Kidney epithelial cell (primary cell): ENCODE measurements around the gene ASTN1. TPM values are rescaled to one million over a fixed set of nuclear protein-coding genes. Genes with fewer than 3 reads are reported as not detected.

Experiments
- DNase-seq: peaks from one replicate; pipeline ENCODE4 v3.0.0-alpha.2; 2010; ENCODE audit warnings: low read depth
- H3K27me3 ChIP-seq: 2 replicates; pipeline ENCODE4 v1.6.0; 2011; ENCODE audit warnings: low read length; ENCODE audit not compliant: control insufficient read depth, insufficient read depth
- H3K36me3 ChIP-seq: 2 replicates; pipeline ENCODE4 v1.5.1; 2011; ENCODE audit warnings: low read length; ENCODE audit not compliant: control insufficient read depth, insufficient read depth
- H3K4me3 ChIP-seq: 2 replicates; pipeline ENCODE4 v1.5.1; 2011; ENCODE audit warnings: low read depth, mild to moderate bottlenecking, control low read depth, low read length
- CTCF ChIP-seq: IDR thresholded peaks from 2 replicates; pipeline ENCODE4 v1.5.1; 2011; ENCODE audit warnings: mild to moderate bottlenecking, moderate library complexity, low read length, control low read depth, inconsistent platforms; ENCODE audit not compliant: insufficient read depth, poor library complexity, severe bottlenecking
- total RNA-seq: library from RNA; depleted of rRNA; stranded (reverse); fragments of >200 nt; gene quantifications from 2 replicates; pipeline ENCODE4 v1.2.3, GENCODE V29; 2015

Gene ASTN1
- total RNA-seq, 1 donor from 2014 or later, result 0.21 TPM

DNA sequence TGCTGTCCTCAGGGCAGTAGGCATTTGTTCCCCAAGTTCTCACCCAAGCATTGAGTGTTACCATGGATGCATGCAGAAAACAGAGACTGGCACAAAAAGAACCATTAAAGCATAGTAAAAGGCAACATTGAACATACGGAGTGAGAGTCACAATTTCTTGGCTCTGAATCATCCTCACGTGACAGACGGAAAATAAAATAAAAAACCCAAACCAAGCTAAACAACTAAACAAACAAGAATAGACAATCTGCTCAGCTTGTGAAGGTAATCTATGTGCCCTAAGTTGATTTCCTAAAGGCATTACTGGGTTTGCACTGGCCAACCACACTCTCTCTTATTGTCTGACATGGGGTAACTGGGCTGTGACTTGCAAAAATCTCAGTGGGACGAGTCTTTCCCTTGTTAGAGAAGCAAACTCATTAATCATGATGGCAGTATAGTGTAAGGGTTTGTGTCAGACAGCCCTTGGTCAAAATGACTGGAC is 306.0 kb downstream of the ASTN1 start:
- Histone ChIP-seq H3K4me3 (no peak overlapping the region), H3K27me3 (no peaks in the 10 kb centered on the region), H3K36me3 (no peaks in the 10 kb centered on the region)
- TF ChIP-seq CTCF, result no peak
- no peak for DNase-seq

DNA sequence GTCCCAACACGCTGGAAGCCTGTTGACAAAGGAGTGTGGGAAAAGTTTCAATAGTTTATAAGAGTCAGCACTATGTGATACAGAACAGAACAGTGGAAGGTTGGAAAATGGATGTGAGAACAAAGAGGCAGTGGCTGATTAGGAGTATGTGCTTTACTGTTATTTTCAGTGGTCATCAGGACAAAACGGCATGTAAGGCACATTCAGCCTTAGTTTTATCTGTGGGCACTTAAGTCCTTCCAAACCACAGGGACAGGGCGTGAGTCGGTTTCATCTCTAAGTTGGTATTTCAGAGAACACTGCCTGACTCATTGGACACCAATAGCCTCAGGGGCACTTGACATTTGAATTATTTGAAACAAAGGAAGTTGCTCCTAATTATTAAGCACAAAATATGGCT is 306.9 kb downstream of the ASTN1 start:
- H3K36me3 ChIP-seq, result no peaks in the 10 kb centered on the region
- no peak overlapping the region for H3K4me3 ChIP-seq
- no peaks in the 10 kb centered on the region for H3K27me3 ChIP-seq
- TF ChIP-seq CTCF, result no peak
- DNase-seq, result no peak

DNA sequence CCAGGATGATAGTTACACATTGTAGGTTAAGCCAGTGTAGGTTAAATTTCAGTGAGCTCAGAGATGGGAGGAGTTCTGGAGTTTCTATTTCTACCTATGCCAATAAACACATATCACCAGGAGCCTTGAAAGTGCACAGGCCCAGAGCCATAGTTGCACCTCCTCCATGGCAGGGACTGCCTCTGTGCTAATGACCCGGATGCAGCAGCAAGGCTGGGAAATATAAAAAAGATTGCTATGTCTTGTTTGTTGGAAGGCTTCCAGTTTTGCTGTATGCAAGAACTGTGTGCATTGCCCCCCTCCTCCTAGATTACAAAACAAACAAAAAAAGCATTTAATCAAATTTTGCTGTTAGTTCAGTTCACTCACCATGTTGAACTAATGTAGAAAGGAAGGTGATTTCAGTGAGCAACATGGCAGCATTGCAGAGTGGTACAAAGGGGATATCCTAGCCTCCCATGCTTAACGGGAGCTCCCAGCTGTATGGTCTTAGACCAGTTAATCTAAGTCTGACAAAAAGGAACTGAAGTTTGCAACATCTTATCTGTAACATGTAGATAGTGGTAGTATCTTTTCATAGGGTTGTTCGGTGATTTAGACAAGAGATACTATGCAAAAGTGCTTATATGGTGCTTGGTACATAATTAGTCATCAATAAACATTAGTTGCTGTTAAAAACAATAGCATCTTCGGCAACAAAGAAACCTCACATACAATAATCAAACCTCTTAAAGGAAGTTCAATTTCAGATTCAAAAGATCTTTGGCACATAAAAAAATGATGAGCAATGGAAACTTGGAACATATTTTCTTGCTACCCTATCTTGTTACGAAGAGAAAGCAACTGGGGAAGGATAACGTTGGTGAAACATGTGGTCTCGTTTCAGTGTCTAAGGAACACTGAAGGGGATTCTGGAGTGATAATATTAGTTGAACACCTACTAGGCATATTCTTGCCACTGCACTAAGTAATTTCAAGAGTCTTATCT is 309.5 kb downstream of the ASTN1 start:
- no peak overlapping the region for H3K4me3 ChIP-seq
- TF ChIP-seq CTCF, result no peak
- no peaks in the 10 kb centered on the region for H3K36me3 ChIP-seq
- no peaks in the 10 kb centered on the region for H3K27me3 ChIP-seq
- DNase-seq, result no peak

DNA sequence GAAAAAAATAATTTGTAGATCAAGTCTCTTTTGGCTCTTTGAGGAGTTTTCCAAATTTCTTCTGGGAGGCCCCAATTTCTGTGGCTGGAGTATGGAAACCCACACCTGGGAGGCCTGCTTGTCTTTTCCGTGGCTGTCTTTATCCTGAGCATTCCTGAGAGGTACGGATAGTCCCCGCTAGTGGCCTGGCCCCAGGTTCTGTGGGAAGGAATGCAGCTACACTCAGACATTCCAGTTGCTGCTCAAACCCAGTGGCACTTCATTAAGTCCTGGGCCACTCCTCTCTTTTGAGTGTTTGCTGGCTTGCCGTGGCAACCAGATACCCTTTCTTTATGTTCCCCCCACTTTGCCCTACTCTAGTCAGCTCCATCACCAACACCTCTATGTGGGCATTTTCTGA is 310.4 kb downstream of the ASTN1 start:
- Histone ChIP-seq H3K27me3 (no peaks in the 10 kb centered on the region), H3K36me3 (no peaks in the 10 kb centered on the region), H3K4me3 (no peak overlapping the region)
- TF ChIP-seq CTCF, result no peak
- DNase-seq, result no peak

DNA sequence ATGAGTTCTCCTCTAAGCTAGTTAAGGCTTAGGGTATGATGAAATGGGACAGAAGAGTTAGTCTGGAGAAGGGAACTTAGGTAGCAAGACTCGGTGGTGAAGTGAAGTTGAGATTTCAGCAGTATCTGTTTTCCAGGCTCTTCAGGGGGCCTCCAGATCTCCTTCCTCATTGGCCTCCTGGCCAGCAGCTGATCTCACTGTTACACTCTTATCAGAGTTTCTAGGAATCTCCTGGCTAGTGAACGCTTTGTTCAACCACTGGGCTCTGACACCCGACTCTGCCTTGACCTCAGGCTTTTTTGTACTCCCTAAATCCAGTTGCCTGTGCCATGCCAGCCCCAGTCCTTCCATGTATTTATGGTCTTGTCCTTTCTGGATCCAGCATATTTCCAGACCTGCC is 311.0 kb downstream of the ASTN1 start:
- Histone ChIP-seq H3K36me3 (no peaks in the 10 kb centered on the region), H3K27me3 (no peaks in the 10 kb centered on the region), H3K4me3 (no peak overlapping the region)
- no peak for DNase-seq
- TF ChIP-seq CTCF, result no peak
